GM12878 (cell line): ENCODE data around the gene TMUB2. TPM values are rescaled to one million over a fixed set of nuclear protein-coding genes. Genes with fewer than 3 reads are reported as not detected.

Experiments used
- ATAC-seq: fragments of 200-7000 bp; cut with Tn5 transposase; 3 replicates; pipeline ENCODE4 v1.9.1; 2020; ENCODE audit warnings: mild to moderate bottlenecking, moderate library complexity
- BruUV-seq: library from RNA; stranded (reverse); fragments of 400-500 nt; replicated peaks from 2 replicates; lab custom pipeline; 2021; lab: Mats Ljungman, UMichigan
- CTCF ChIA-PET: fragments of 300-600 bp; sonication (Branson Sonifier 250); formaldehyde crosslinking; extraction: SDS; loops from one replicate; lab custom pipeline; 2021; ENCODE audit warnings: inconsistent platforms; lab: Yijun Ruan, JAX
- POLR2A ChIA-PET: fragments of 350-600 bp; formaldehyde crosslinking; extraction: SDS; loops from one replicate; lab custom pipeline; 2021; ENCODE audit warnings: inconsistent platforms; lab: Charles Lee
- RAD21 ChIA-PET: fragments of 300-600 bp; sonication (Branson Sonifier 250); formaldehyde crosslinking; loops from one replicate; lab custom pipeline; 2023; ENCODE audit warnings: antibody characterized with exemption; ENCODE audit not compliant: unreplicated experiment; lab: Charles Lee
- SMC1A ChIA-PET: fragments of 300-600 bp; sonication (Branson Sonifier 250); formaldehyde crosslinking; loops from one replicate; lab custom pipeline; 2023; ENCODE audit not compliant: unreplicated experiment, uncharacterized antibody; lab: Charles Lee
- DNase-seq: peaks from one replicate; pipeline ENCODE4 v3.0.0-alpha.2; 2011; ENCODE audit warnings: low read depth, low spot score
- FAIRE-seq: peaks from 3 replicates; lab custom pipeline; 2011; peaks lifted over from hg19 to GRCh38; lab: Jason Lieb, UNC
- H2AFZ ChIP-seq: 2 replicates; pipeline ENCODE4 v1.6.0; 2011; ENCODE audit warnings: low read depth, low read length, control low read depth; ENCODE audit not compliant: control insufficient read depth
- H3K27ac ChIP-seq: 2 replicates; pipeline ENCODE4 v1.5.1; 2011; ENCODE audit warnings: control low read depth; ENCODE audit not compliant: control insufficient read depth, insufficient read depth
- H3K27me3 ChIP-seq, 2 experiments: replicated peaks in 1 of 2; 2 replicates each; pipeline versions ENCODE4 v1.6.0 to v1.6.1; 2011; ENCODE audit warnings: low read length in 1 of 2; ENCODE audit not compliant: control insufficient read depth in 2 of 2, insufficient read depth in 2 of 2
- H3K36me3 ChIP-seq, 2 experiments: 2 replicates each; pipeline ENCODE4 v1.5.1; 2011; ENCODE audit warnings: low read length in 1 of 2; ENCODE audit not compliant: control insufficient read depth in 2 of 2, insufficient read depth in 2 of 2
- H3K4me1 ChIP-seq: 2 replicates; pipeline ENCODE4 v1.6.1; 2011; ENCODE audit warnings: mild to moderate bottlenecking, low read length, moderate library complexity, mixed read lengths; ENCODE audit not compliant: control insufficient read depth, insufficient read depth
- H3K4me2 ChIP-seq: 2 replicates; pipeline ENCODE4 v1.6.0; 2011; ENCODE audit warnings: control low read depth; ENCODE audit not compliant: control insufficient read depth, insufficient read depth
- H3K4me3 ChIP-seq: fragments of 200-600 bp; sonication (generic); 2 replicates; pipeline ENCODE4 v1.5.1; 2016
- H3K79me2 ChIP-seq: 2 replicates; pipeline ENCODE4 v1.6.0; 2011; ENCODE audit warnings: low read length; ENCODE audit not compliant: control insufficient read depth, insufficient read depth
- H3K9ac ChIP-seq: 2 replicates; pipeline ENCODE4 v1.8.0; 2011; ENCODE audit warnings: low read length, control low read depth, mixed read lengths; ENCODE audit not compliant: control insufficient read depth, insufficient read depth
- H3K9me3 ChIP-seq: replicated peaks from 3 replicates; pipeline ENCODE4 v1.5.1; 2011; ENCODE audit warnings: mild to moderate bottlenecking, low read length; ENCODE audit not compliant: control insufficient read depth, insufficient read depth
- H4K20me1 ChIP-seq: 2 replicates; pipeline ENCODE4 v1.6.0; 2011; ENCODE audit not compliant: control insufficient read depth, insufficient read depth
- BACH1 ChIP-seq: fragments of 450-650 bp; IDR thresholded peaks from 2 replicates; pipeline ENCODE4 v1.6.1; 2017; ENCODE audit warnings: mild to moderate bottlenecking, borderline replicate concordance
- ELK1 ChIP-seq: IDR thresholded peaks from 2 replicates; pipeline ENCODE4 v1.6.1; 2012; ENCODE audit warnings: low read depth, low read length, improper control_type of control experiment
- HCFC1 ChIP-seq: fragments of 150-350 bp; IDR thresholded peaks from 2 replicates; pipeline ENCODE4 v1.6.1; 2014; ENCODE audit warnings: low read length
- HDAC2 ChIP-seq: fragments of 200-600 bp; sonication (generic); IDR thresholded peaks from 2 replicates; pipeline ENCODE4 v1.6.1; 2017
- HDGF ChIP-seq: fragments of 450-650 bp; IDR thresholded peaks from 2 replicates; pipeline ENCODE4 v1.6.1; 2016; ENCODE audit warnings: antibody characterized with exemption
- JUNB ChIP-seq: IDR thresholded peaks from 2 replicates; pipeline ENCODE4 v1.6.1; 2016; ENCODE audit warnings: antibody characterized with exemption, mild to moderate bottlenecking
- RCOR1 ChIP-seq: conservative IDR thresholded peaks from 2 replicates; pipeline ENCODE4 v1.6.1; 2012; ENCODE audit warnings: low read depth, low read length, improper control_type of control experiment
- SP1 ChIP-seq: IDR thresholded peaks from one replicate; pipeline ENCODE4 v1.6.1; 2011; ENCODE audit warnings: low read depth, low read length
- SPI1 ChIP-seq: IDR thresholded peaks from 2 replicates; pipeline ENCODE4 v1.6.1; 2011; ENCODE audit warnings: low read depth, mild to moderate bottlenecking, low read length, moderate library complexity, borderline replicate concordance; ENCODE audit not compliant: insufficient read depth
- ZNF622 ChIP-seq: fragments of 450-650 bp; IDR thresholded peaks from 2 replicates; pipeline ENCODE4 v1.6.1; 2017; ENCODE audit warnings: mild to moderate bottlenecking, inconsistent platforms
- WGBS: methylation state at CpG from one replicate; pipeline ENCODE4 v1.1.6; 2016; ENCODE audit warnings: low lambda C conversion rate; ENCODE audit not compliant: insufficient replicate concordance, insufficient coverage; ENCODE audit errors: missing lambda C conversion rate; 5-methylcytosine and 5-hydroxymethylcytosine counted together
- in situ Hi-C: fragments of 300-500 bp; cut with MboI; formaldehyde crosslinking; loops from 9 replicates; pipeline ENCODE4 v1.14.3; 2018; ENCODE audit warnings: mixed read lengths
- intact Hi-C: fragments of 100-400 bp; cut with micrococcal nuclease; formaldehyde crosslinking; loops from one replicate; pipeline ENCODE4 v1.14.2; 2022; ENCODE audit not compliant: unreplicated experiment
- polyA plus RNA-seq, 11 experiments: library from polyadenylated mRNA; depleted of rRNA in 4 of 11; unstranded in 6 of 11; stranded (reverse) in 5 of 11; fragments of >200 nt; fragmentation: Nextera tagmentation in 4 of 11; fragmentation: Illumina TruSeq in 1 of 11; extraction: Ambion mirVana in 4 of 11; extraction: Trizol in 1 of 11; gene quantifications; 1 replicate in 1 of 11; 2 replicates in 10 of 11; pipeline versions ENCODE4 v1.2.1 to v1.2.3, GENCODE V29; 2011 to 2016; ENCODE audit warnings: inconsistent platforms in 2 of 11, missing spikeins in 2 of 11, low read depth in 1 of 11
- total RNA-seq, 4 experiments: library from RNA; depleted of rRNA in 3 of 4; stranded (reverse); fragments of >200 nt in 3 of 4; fragmentation: Illumina TruSeq in 1 of 4; extraction: Trizol in 1 of 4; gene quantifications; 2 replicates each; pipeline versions ENCODE4 v1.2.1 to v1.2.3, GENCODE V29; 2013 to 2021
- TF ChIP-seq, protein P1 (sequence below): IDR thresholded peaks from 2 replicates; pipeline ENCODE4 v1.6.1; 2012; ENCODE audit warnings: low read depth, low read length, improper control_type of control experiment

Gene TMUB2
- total and polyA plus RNA-seq, 10 of the 15 experiments (the other 5 are each of a cell fraction or from before 2014, with no cell fraction given): 4.3 to 34.0 (median 20.0) TPM

- RAD21 ChIA-PET: interaction anchor here (0.5 kb wide), 1 partner anchor 171 kb away, joined by 3 read pairs; no protein-coding TSS in a partner anchor
- no TSS peak for BruUV-seq
- POLR2A ChIA-PET: no interaction called here
- in situ Hi-C loops (no loop called here), intact Hi-C loops (no loop called here)
- FAIRE-seq (no peak), ATAC-seq (no peak), DNase-seq (no peak)
- 98% methylated on average over 53 of the region's 54 CpGs for WGBS
- H2AFZ ChIP-seq: no peak overlapping the region
- no peak overlapping the region for H3K27ac ChIP-seq
- H3K4me2 ChIP-seq: no peak overlapping the region
- H3K9ac ChIP-seq: no peak overlapping the region
- peaks cover 4 to 7% of the 10 kb centered on the region in 2 experiments for H3K36me3 ChIP-seq
- H3K79me2 ChIP-seq: no peaks in the 10 kb centered on the region
- no peaks in the 10 kb centered on the region for H4K20me1 ChIP-seq
- H3K4me1 ChIP-seq: no peaks in the 10 kb centered on the region
- H3K9me3 ChIP-seq: no peaks in the 10 kb centered on the region
- H3K4me3 ChIP-seq: no peak overlapping the region
- no peak for TF ChIP-seq JUNB
- no peak for TF ChIP-seq ELK1
- no peak for TF ChIP-seq HDGF
- SMC1A ChIA-PET: no interaction called here
- CTCF ChIA-PET: interaction anchor here (0.9 to 1.3 kb wide), 2 partner anchors 27 to 33 kb away, joined by 3 read pairs; no protein-coding TSS in a partner anchor
- no peaks in the 10 kb centered on the region for H3K27me3 ChIP-seq
Observed at GRCh38 chr17:44176671-44177501, 9.9 kb upstream of the TMUB2 start.

DNA sequence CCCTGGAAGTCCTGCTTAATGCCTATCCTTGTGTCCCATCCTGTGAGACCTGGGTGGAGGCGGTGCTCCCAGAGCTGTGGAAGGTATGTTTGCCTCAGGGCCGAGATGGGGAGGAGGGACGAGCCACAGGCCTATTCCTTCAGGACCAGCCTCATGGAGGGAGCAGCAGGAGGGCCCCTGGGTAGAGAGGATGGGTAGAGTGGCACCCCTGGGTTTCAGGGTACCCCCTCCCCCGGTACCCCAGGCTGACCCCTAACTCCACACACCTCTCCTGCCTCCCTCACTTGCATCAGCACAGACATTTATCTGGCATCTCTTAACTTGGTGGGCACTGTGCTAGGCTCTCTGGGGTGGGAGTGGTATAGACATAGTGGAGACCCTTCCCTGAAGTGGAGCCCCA is 9.1 kb upstream of the TMUB2 start:
- no peaks in the 10 kb centered on the region for H4K20me1 ChIP-seq
- no peak for FAIRE-seq
- no peak overlapping the region for H3K9ac ChIP-seq
- in situ Hi-C loops: no loop called here
- ATAC-seq: no peak
- H3K27me3 ChIP-seq: no peaks in the 10 kb centered on the region
- 91% methylated on average over 4 of the region's 4 CpGs for WGBS
- no peaks in the 10 kb centered on the region for H3K4me1 ChIP-seq
- H3K4me2 ChIP-seq: no peak overlapping the region
- SMC1A ChIA-PET: no interaction called here
- no peak for DNase-seq
- RAD21 ChIA-PET: interaction anchor here (0.5 kb wide), 1 partner anchor 171 kb away, joined by 3 read pairs; no protein-coding TSS in a partner anchor
- no peak overlapping the region for H3K4me3 ChIP-seq
- peaks cover 4 to 7% of the 10 kb centered on the region in 2 experiments for H3K36me3 ChIP-seq
- no peaks in the 10 kb centered on the region for H3K79me2 ChIP-seq
- POLR2A ChIA-PET: no interaction called here
- BruUV-seq: no TSS peak
- H3K9me3 ChIP-seq: no peaks in the 10 kb centered on the region
- no peak overlapping the region for H2AFZ ChIP-seq
- H3K27ac ChIP-seq: no peak overlapping the region
- intact Hi-C loops: no loop called here
- CTCF ChIA-PET: no interaction called here
- TF ChIP-seq RCOR1 (no peak), ZNF622 (no peak), ELK1 (no peak), SP1 (no peak), SPI1 (no peak), HCFC1 (no peak), BACH1 (no peak), HDAC2 (no peak)
- TF ChIP-seq, protein P1, sequence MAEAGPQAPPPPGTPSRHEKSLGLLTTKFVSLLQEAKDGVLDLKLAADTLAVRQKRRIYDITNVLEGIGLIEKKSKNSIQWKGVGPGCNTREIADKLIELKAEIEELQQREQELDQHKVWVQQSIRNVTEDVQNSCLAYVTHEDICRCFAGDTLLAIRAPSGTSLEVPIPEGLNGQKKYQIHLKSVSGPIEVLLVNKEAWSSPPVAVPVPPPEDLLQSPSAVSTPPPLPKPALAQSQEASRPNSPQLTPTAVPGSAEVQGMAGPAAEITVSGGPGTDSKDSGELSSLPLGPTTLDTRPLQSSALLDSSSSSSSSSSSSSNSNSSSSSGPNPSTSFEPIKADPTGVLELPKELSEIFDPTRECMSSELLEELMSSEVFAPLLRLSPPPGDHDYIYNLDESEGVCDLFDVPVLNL: no peak
